ENCODE results near the gene LRRC34.

Gene LRRC34

GRCh38 chr3:169812332-169813235, at the start of gene LRRC34, which contains the start of gene LRRIQ4:
TSS of gene LRRC34 (minus strand) at chr3:169812904. CDS start at chr3:169812548, 356 bp downstream.
TSS of gene LRRIQ4 (plus strand) at chr3:169812870. CDS start at chr3:169821922, 9,052 bp downstream.
- peak; percentile 79 for DNase-seq (ENCODE audit: low spot score)

GRCh38 chr3:169861871-169862270, 49.2 kb upstream of the LRRC34 start:
- no peak for DNase-seq (ENCODE audit: low spot score)

GRCh38 chr3:169857811-169858210, 45.1 kb upstream of the LRRC34 start:
- no peak for DNase-seq (ENCODE audit: low spot score)

GRCh38 chr3:169855514-169855913, 42.8 kb upstream of the LRRC34 start:
- DNase-seq (ENCODE audit: low spot score): no peak

- DNase-seq (ENCODE audit: low spot score): no peak
These were observed 37.9 kb upstream of the LRRC34 start for GRCh38 chr3:169850618-169851017.

- no peak for DNase-seq (ENCODE audit: low spot score)
These were observed 36.0 kb upstream of the LRRC34 start for GRCh38 chr3:169848741-169849140.

GRCh38 chr3:169847896-169848295, 35.2 kb upstream of the LRRC34 start:
- peak; percentile 91 for DNase-seq (ENCODE audit: low spot score)

- peak; percentile 61 for DNase-seq (ENCODE audit: low spot score)
These were observed 33.9 kb upstream of the LRRC34 start for GRCh38 chr3:169846458-169847193.

- no peak for DNase-seq (ENCODE audit: low spot score)
These were observed 30.3 kb upstream of the LRRC34 start for GRCh38 chr3:169842960-169843359.

GRCh38 chr3:169841171-169841570, 28.5 kb upstream of the LRRC34 start:
- DNase-seq (ENCODE audit: low spot score): no peak

- no peak for DNase-seq (ENCODE audit: low spot score)
These were observed 25.9 kb upstream of the LRRC34 start for GRCh38 chr3:169838511-169839030.

- no peak for DNase-seq (ENCODE audit: low spot score)
These were observed 24.2 kb upstream of the LRRC34 start for GRCh38 chr3:169836942-169837275.

GRCh38 chr3:169836078-169836941, 23.6 kb upstream of the LRRC34 start:
- no peak for DNase-seq (ENCODE audit: low spot score)

GRCh38 chr3:169835533-169835932, 22.8 kb upstream of the LRRC34 start:
- no peak for DNase-seq (ENCODE audit: low spot score)

- DNase-seq (ENCODE audit: low spot score): no peak
These were observed 15.0 kb upstream of the LRRC34 start for GRCh38 chr3:169827712-169828111.

GRCh38 chr3:169825316-169825715, 12.6 kb upstream of the LRRC34 start:
- no peak for DNase-seq (ENCODE audit: low spot score)

- DNase-seq (ENCODE audit: low spot score): no peak
These were observed 10.3 kb upstream of the LRRC34 start for GRCh38 chr3:169822983-169823382.

- peak; percentile 31 for DNase-seq (ENCODE audit: low spot score)
These were observed 9.8 kb upstream of the LRRC34 start for GRCh38 chr3:169822540-169822939.

GRCh38 chr3:169822091-169822490, 9.4 kb upstream of the LRRC34 start:
- DNase-seq (ENCODE audit: low spot score): peak; percentile 13

GRCh38 chr3:169818316-169818715, 5.6 kb upstream of the LRRC34 start:
- no peak for DNase-seq (ENCODE audit: low spot score)

GRCh38 chr3:169815590-169816150, 3.0 kb upstream of the LRRC34 start:
- no peak for DNase-seq (ENCODE audit: low spot score)

Data from SW480 (cell line).